Common myeloid progenitor, CD34-positive (primary cell): ENCODE measurements around the gene ANKRD13A.
A peak's percentile ranks its signal among the peaks of the same experiment; 100 is the strongest.
"Not testable (repeated sequence)": the region's sequence is repeated elsewhere in the genome, so short reads cannot be mapped to it uniquely, and the experiment has no call there.

Experiments
- CTCF ChIA-PET: fragments of 350-600 bp; sonication (Branson Sonifier 250); formaldehyde crosslinking; loops from one replicate; lab custom pipeline; 2021; ENCODE audit warnings: antibody characterized with exemption; lab: Charles Lee
- POLR2A ChIA-PET: fragments of 350-600 bp; sonication (Branson Sonifier 250); formaldehyde crosslinking; loops from one replicate; lab custom pipeline; 2021; ENCODE audit warnings: antibody characterized with exemption; lab: Charles Lee
- DNase-seq, 3 donors: peaks; one replicate each; pipeline versions ENCODE4 v3.0.0 to v3.0.0-alpha.2; 2013
- H3K27ac ChIP-seq, 2 experiments: 1 replicate in 1 of 2; 2 replicates in 1 of 2; pipeline ENCODE4 v1.7.0; 2013; ENCODE audit warnings: inconsistent platforms in 2 of 2, low read length in 2 of 2, mild to moderate bottlenecking in 2 of 2, low read depth in 1 of 2, moderate library complexity in 1 of 2; ENCODE audit not compliant: severe bottlenecking in 2 of 2, insufficient read depth in 1 of 2, poor library complexity in 1 of 2
- H3K27me3 ChIP-seq, 5 experiments: replicated peaks in 2 of 5; 1 replicate in 3 of 5; 2 replicates in 2 of 5; pipeline versions ENCODE4 v1.6.1 to v1.7.0; 2013; ENCODE audit warnings: low read length in 4 of 5, mild to moderate bottlenecking in 2 of 5, moderate library complexity in 2 of 5, inconsistent platforms in 1 of 5; ENCODE audit not compliant: insufficient read depth in 5 of 5, control insufficient read depth in 4 of 5
- H3K36me3 ChIP-seq, 4 experiments: 1 replicate in 2 of 4; 2 replicates in 2 of 4; pipeline versions ENCODE4 v1.6.1 to v1.7.0; 2013; ENCODE audit warnings: low read length in 3 of 4, control low read depth in 1 of 4, mild to moderate bottlenecking in 1 of 4; ENCODE audit not compliant: control insufficient read depth in 4 of 4, insufficient read depth in 4 of 4
- H3K4me1 ChIP-seq, 4 experiments: 1 replicate in 3 of 4; 2 replicates in 1 of 4; pipeline versions ENCODE4 v1.6.1 to v1.7.1; 2013; ENCODE audit warnings: low read length in 3 of 4, mild to moderate bottlenecking in 3 of 4, control low read depth in 1 of 4, inconsistent platforms in 1 of 4, moderate library complexity in 1 of 4; ENCODE audit not compliant: control insufficient read depth in 4 of 4, insufficient read depth in 4 of 4; ENCODE audit errors: control extremely low read depth in 1 of 4
- H3K4me3 ChIP-seq, 7 experiments: 1 replicate in 4 of 7; 2 replicates in 3 of 7; pipeline versions ENCODE4 v1.5.1 to v1.7.0; 2013; ENCODE audit warnings: mild to moderate bottlenecking in 7 of 7, low read length in 6 of 7, moderate library complexity in 6 of 7, inconsistent platforms in 2 of 7, low read depth in 2 of 7, control low read depth in 1 of 7; ENCODE audit not compliant: insufficient read depth in 4 of 7, control insufficient read depth in 1 of 7; ENCODE audit errors: extremely low read depth in 1 of 7
- H3K9me3 ChIP-seq, 5 experiments: 1 replicate in 4 of 5; 2 replicates in 1 of 5; pipeline versions ENCODE4 v1.6.1 to v1.7.1; 2013; ENCODE audit warnings: low read length in 4 of 5, mild to moderate bottlenecking in 2 of 5, inconsistent platforms in 1 of 5, low read depth in 1 of 5, moderate library complexity in 1 of 5; ENCODE audit not compliant: control insufficient read depth in 4 of 5, insufficient read depth in 2 of 5; ENCODE audit errors: control extremely low read depth in 1 of 5
- WGBS: methylation state at CpG from one replicate; pipeline ENCODE4 v1.1.5; 2013; ENCODE audit not compliant: insufficient coverage; 5-methylcytosine and 5-hydroxymethylcytosine counted together

Gene ANKRD13A

GRCh38 chr12:110080410-110080809 is 81.2 kb downstream of the ANKRD13A start:
- 87% methylated on average over 4 of the region's 7 CpGs for WGBS
- H3K27me3 ChIP-seq = no peaks in the 10 kb centered on the region
- peak overlapping the region in 1 of 2 experiments; percentile 82 for H3K27ac ChIP-seq
- CTCF ChIA-PET = interaction anchor here (1.1 to 1.4 kb wide), 4 partner anchors 9 to 520 kb away, joined by 3 to 4 read pairs (median 3); no protein-coding TSS in a partner anchor
- H3K4me1 ChIP-seq = peaks cover 2 to 28% (median 19%) of the 10 kb centered on the region in 4 experiments
- H3K9me3 ChIP-seq = no peaks in the 10 kb centered on the region
- DNase-seq = no peak
- no peak overlapping the region for H3K4me3 ChIP-seq
- POLR2A ChIA-PET = interaction anchor here (1.0 kb wide), 1 partner anchor 9 kb away, joined by 4 read pairs; no protein-coding TSS in a partner anchor
- H3K36me3 ChIP-seq = no peaks in the 10 kb centered on the region

- Histone ChIP-seq H3K4me1 (peaks cover 12 to 44% (median 30%) of the 10 kb centered on the region in 4 experiments), H3K9me3 (no peaks in the 10 kb centered on the region), H3K4me3 (no peak overlapping the region), H3K27ac (no peak overlapping the region), H3K27me3 (no peaks in the 10 kb centered on the region), H3K36me3 (no peaks in the 10 kb centered on the region)
- DNase-seq = no peak
- ChIA-PET POLR2A (no interaction called here), CTCF (interaction anchor here (0.9 kb wide), 1 partner anchor 21 kb away, joined by 3 read pairs; no protein-coding TSS in a partner anchor)
- 85% methylated on average over 2 of the region's 4 CpGs for WGBS
These were observed 85.2 kb downstream of the ANKRD13A start for GRCh38 chr12:110084314-110085015.

GRCh38 chr12:110088216-110088615 is 89.0 kb downstream of the ANKRD13A start:
- Histone ChIP-seq H3K4me1 (peaks cover 12 to 28% (median 18%) of the 10 kb centered on the region in 4 experiments), H3K4me3 (peak overlapping the region in 1 of 7 experiments; percentile 39)
- H3K9me3 ChIP-seq, H3K27ac ChIP-seq, H3K27me3 ChIP-seq, POLR2A ChIA-PET, H3K36me3 ChIP-seq: not testable (repeated sequence)
- peak in 2 of 3 donors; percentile 46 to 58 for DNase-seq
- CTCF ChIA-PET = interaction anchor here (1.0 kb wide), 1 partner anchor 14 kb away, joined by 3 read pairs; no protein-coding TSS in a partner anchor
- WGBS = 9% methylated on average over 4 of the region's 6 CpGs

GRCh38 chr12:110088936-110089335 is 89.7 kb downstream of the ANKRD13A start:
- CTCF ChIA-PET = no interaction called here
- Histone ChIP-seq H3K9me3 (no peaks in the 10 kb centered on the region), H3K27ac (no peak overlapping the region), H3K4me3 (no peak overlapping the region), H3K4me1 (peaks cover 12 to 28% (median 22%) of the 10 kb centered on the region in 4 experiments), H3K36me3 (no peaks in the 10 kb centered on the region), H3K27me3 (no peaks in the 10 kb centered on the region)
- peak in 2 of 3 donors; percentile 15 to 45 for DNase-seq
- POLR2A ChIA-PET = interaction anchor here (1.4 kb wide), 1 partner anchor 9 kb away, joined by 4 read pairs; no protein-coding TSS in a partner anchor
- WGBS = 86% methylated on average over 5 of the region's 5 CpGs
